ENCODE results near the gene USP3. TPM values are rescaled to one million over a fixed set of nuclear protein-coding genes. Genes with fewer than 3 reads are reported as not detected.

USP3 gene
- total and polyA plus RNA-seq, 9 of the 15 experiments (the other 6 are each of a cell fraction or from before 2014, with no cell fraction given), result 17.3 to 54.3 (median 34.8) TPM

DNA sequence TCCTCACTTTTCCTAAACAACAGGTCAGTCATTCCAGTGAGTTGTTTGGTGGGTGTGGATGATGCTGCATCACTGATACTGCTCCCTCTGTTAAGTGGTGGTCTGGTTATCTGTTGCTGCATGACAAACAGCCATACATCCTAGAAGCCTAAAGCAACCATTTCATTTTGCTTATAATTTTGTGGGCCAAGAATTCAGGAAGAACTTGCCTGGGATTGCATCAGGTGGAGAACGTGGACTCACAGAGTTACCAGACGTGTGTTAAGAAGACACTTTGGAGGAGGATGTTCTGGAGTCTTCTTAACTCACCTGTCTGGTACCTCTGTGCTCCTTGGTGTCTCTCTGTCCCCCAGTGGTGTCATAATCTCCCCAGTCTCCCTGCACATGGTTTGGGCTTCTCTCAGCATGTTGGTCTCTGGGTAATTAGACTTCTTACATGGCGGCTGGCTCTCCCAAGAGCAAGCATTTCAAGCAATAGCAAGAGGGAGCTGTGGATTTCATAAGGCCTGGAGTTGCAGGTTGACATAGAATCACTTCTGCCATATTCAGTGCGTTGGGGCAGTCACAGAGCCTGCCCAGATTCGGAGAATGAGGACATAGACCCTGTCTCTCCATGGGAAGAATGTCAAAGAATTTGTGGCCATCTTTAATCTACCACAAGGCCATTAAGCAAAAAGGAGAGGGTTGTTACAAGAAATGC is 20.1 kb downstream of the USP3 start (continued):
- TF ChIP-seq, protein P1, sequence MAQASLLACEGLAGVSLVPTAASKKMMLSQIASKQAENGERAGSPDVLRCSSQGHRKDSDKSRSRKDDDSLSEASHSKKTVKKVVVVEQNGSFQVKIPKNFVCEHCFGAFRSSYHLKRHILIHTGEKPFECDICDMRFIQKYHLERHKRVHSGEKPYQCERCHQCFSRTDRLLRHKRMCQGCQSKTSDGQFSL (CRISPR knock-in tag; IDR thresholded peaks at IDR 0.05), result no peak
- TF ChIP-seq, protein P1 (tag; IDR thresholded peaks at IDR 0.05), result 0 out of 4 replicates have a peak, but pooled peaks of 1 of the 2 experiments have one; percentile 42
- no peak for TF ChIP-seq RHOXF2B (CRISPR knock-in tag; conservative IDR thresholded peaks at IDR 0.05)
- 0 out of 2 replicates have a peak, but pooled peaks have one; percentile 19 for TF ChIP-seq PTRF (tag; IDR thresholded peaks at IDR 0.05)
- TF ChIP-seq CBFA2T3 (IDR thresholded peaks at IDR 0.05), result peak; percentile 55
- no peak for TF ChIP-seq THAP7 (CRISPR knock-in tag; IDR thresholded peaks at IDR 0.05)
- no peak for TF ChIP-seq NEUROD1 (IDR thresholded peaks at IDR 0.05; ENCODE audit: borderline replicate concordance, low read depth, low read length, partially characterized antibody)
- no peak for TF ChIP-seq MAFK (IDR thresholded peaks at IDR 0.05; ENCODE audit: low read length)
- no peak for TF ChIP-seq ZBTB8A (IDR thresholded peaks at IDR 0.05; ENCODE audit: partially characterized antibody)
- no peak for TF ChIP-seq SMAD1 (IDR thresholded peaks at IDR 0.05; ENCODE audit: low read depth, low read length, partially characterized antibody)
- TF ChIP-seq, protein P2, sequence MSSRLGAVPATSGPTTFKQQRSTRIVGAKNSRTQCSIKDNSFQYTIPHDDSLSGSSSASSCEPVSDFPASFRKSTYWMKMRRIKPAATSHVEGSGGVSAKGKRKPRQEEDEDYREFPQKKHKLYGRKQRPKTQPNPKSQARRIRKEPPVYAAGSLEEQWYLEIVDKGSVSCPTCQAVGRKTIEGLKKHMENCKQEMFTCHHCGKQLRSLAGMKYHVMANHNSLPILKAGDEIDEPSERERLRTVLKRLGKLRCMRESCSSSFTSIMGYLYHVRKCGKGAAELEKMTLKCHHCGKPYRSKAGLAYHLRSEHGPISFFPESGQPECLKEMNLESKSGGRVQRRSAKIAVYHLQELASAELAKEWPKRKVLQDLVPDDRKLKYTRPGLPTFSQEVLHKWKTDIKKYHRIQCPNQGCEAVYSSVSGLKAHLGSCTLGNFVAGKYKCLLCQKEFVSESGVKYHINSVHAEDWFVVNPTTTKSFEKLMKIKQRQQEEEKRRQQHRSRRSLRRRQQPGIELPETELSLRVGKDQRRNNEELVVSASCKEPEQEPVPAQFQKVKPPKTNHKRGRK (tag; IDR thresholded peaks at IDR 0.05), result no peak
- no peak for TF ChIP-seq SRSF1 (IDR thresholded peaks at IDR 0.05; ENCODE audit: low read depth, low read length)
- TF ChIP-seq NRF1 (conservative IDR thresholded peaks at IDR 0.05 in 1 of 2, IDR thresholded peaks at IDR 0.05 in 1 of 2), result 0 out of 4 replicates have a peak, but pooled peaks of 1 of the 2 experiments have one; percentile 9
- TF ChIP-seq MIER1 (IDR thresholded peaks at IDR 0.05; ENCODE audit: low read depth), result no peak
- 0 out of 2 replicates have a peak, but pooled peaks have one; percentile 51 for TF ChIP-seq RREB1 (CRISPR knock-in tag; IDR thresholded peaks at IDR 0.05)
- TF ChIP-seq, protein P3, sequence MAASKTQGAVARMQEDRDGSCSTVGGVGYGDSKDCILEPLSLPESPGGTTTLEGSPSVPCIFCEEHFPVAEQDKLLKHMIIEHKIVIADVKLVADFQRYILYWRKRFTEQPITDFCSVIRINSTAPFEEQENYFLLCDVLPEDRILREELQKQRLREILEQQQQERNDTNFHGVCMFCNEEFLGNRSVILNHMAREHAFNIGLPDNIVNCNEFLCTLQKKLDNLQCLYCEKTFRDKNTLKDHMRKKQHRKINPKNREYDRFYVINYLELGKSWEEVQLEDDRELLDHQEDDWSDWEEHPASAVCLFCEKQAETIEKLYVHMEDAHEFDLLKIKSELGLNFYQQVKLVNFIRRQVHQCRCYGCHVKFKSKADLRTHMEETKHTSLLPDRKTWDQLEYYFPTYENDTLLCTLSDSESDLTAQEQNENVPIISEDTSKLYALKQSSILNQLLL (CRISPR knock-in tag; IDR thresholded peaks at IDR 0.05; ENCODE audit: borderline replicate concordance), result no peak
- TF ChIP-seq IRF2 (CRISPR knock-in tag; IDR thresholded peaks at IDR 0.05), result no peak

Measured in K562 (cell line).